DND-41 (cell line): ENCODE results near the gene SEC63.

Source experiments
- ATAC-seq: fragments of 200-7000 bp; cut with Tn5 transposase; 3 replicates; pipeline ENCODE4 v1.9.1; 2021; ENCODE audit warnings: low read depth; ENCODE audit not compliant: insufficient read depth
- DNase-seq: peaks from one replicate; pipeline ENCODE4 v3.0.0-alpha.2; 2020
- H2AFZ ChIP-seq: 2 replicates; pipeline ENCODE4 v1.6.0; 2012; ENCODE audit warnings: low read depth, low read length
- H3K27ac ChIP-seq: 2 replicates; pipeline ENCODE4 v1.5.1; 2012; ENCODE audit warnings: low read length, inconsistent platforms
- H3K27me3 ChIP-seq: fragments of 200-600 bp; sonication (generic); 2 replicates; pipeline ENCODE4 v1.6.0; 2012; ENCODE audit warnings: low read length, mild to moderate bottlenecking, inconsistent platforms; ENCODE audit not compliant: insufficient read depth, poor library complexity
- H3K36me3 ChIP-seq: 2 replicates; pipeline ENCODE4 v1.5.1; 2012; ENCODE audit warnings: low read length, inconsistent platforms; ENCODE audit not compliant: insufficient read depth
- H3K4me1 ChIP-seq: 2 replicates; pipeline ENCODE4 v1.5.1; 2012; ENCODE audit warnings: mild to moderate bottlenecking, low read length; ENCODE audit not compliant: insufficient read depth
- H3K4me2 ChIP-seq: 2 replicates; pipeline ENCODE4 v1.6.0; 2012; ENCODE audit warnings: mild to moderate bottlenecking, moderate library complexity, low read length, inconsistent platforms; ENCODE audit not compliant: insufficient read depth
- H3K4me3 ChIP-seq, 2 experiments: fragments of 200-600 bp in 1 of 2; shearing (Covaris generic) in 1 of 2; 2 replicates each; pipeline ENCODE4 v1.5.1; 2012 to 2016; ENCODE audit warnings: inconsistent platforms in 2 of 2, low read length in 2 of 2, mild to moderate bottlenecking in 2 of 2, low read depth in 1 of 2, moderate library complexity in 1 of 2
- H3K79me2 ChIP-seq: 2 replicates; pipeline ENCODE4 v1.6.0; 2012; ENCODE audit warnings: low read length, inconsistent platforms; ENCODE audit not compliant: insufficient read depth
- H3K9ac ChIP-seq: 2 replicates; pipeline ENCODE4 v1.6.0; 2012; ENCODE audit warnings: low read depth, mild to moderate bottlenecking, inconsistent platforms, low read length, moderate library complexity
- H3K9me3 ChIP-seq: 2 replicates; pipeline ENCODE4 v1.5.1; 2012; ENCODE audit warnings: low read length, moderate library complexity, mild to moderate bottlenecking, inconsistent platforms; ENCODE audit not compliant: insufficient read depth, severe bottlenecking
- H4K20me1 ChIP-seq: 2 replicates; pipeline ENCODE4 v1.6.0; 2012; ENCODE audit warnings: low read length; ENCODE audit not compliant: insufficient read depth
- CTCF ChIP-seq: IDR thresholded peaks from 2 replicates; pipeline ENCODE4 v1.5.1; 2012; ENCODE audit warnings: borderline replicate concordance, low read length, moderate library complexity, mild to moderate bottlenecking; ENCODE audit not compliant: poor library complexity, severe bottlenecking; ENCODE audit errors: extremely low read depth
- EZH2 ChIP-seq: IDR thresholded peaks from 3 replicates; pipeline ENCODE4 v1.6.1; 2012; ENCODE audit warnings: borderline replicate concordance, low read depth, mild to moderate bottlenecking, moderate library complexity, low read length, inconsistent platforms; ENCODE audit not compliant: severe bottlenecking

The SEC63 gene

GRCh38 chr6:107840636-107841274, 117.3 kb downstream of the SEC63 start:
- no peak overlapping the region for H3K4me3 ChIP-seq

GRCh38 chr6:107833136-107833535, 124.9 kb downstream of the SEC63 start:
- Histone ChIP-seq H3K27ac (no peak overlapping the region), H3K27me3 (peaks cover 3% of the 10 kb centered on the region), H2AFZ (no peak overlapping the region), H4K20me1 (no peaks in the 10 kb centered on the region), H3K4me2 (no peak overlapping the region), H3K9me3 (no peaks in the 10 kb centered on the region), H3K9ac (no peak overlapping the region), H3K4me3 (no peak overlapping the region), H3K79me2 (no peaks in the 10 kb centered on the region), H3K36me3 (no peaks in the 10 kb centered on the region), H3K4me1 (no peaks in the 10 kb centered on the region)
- DNase-seq = no peak
- TF ChIP-seq CTCF = no peak
- no peak for TF ChIP-seq EZH2
- no peak for ATAC-seq

More at GRCh38 chr6:107840636-107841274, 117.3 kb downstream of the SEC63 start:
- DNase-seq (no peak), ATAC-seq (no peak)
- TF ChIP-seq CTCF = no peak
- TF ChIP-seq EZH2 = no peak
- no peaks in the 10 kb centered on the region for H3K4me1 ChIP-seq
- H4K20me1 ChIP-seq = no peaks in the 10 kb centered on the region
- H3K27me3 ChIP-seq = peaks cover 3% of the 10 kb centered on the region
- no peaks in the 10 kb centered on the region for H3K36me3 ChIP-seq
- no peak overlapping the region for H3K4me2 ChIP-seq
- no peak overlapping the region for H3K27ac ChIP-seq
- no peak overlapping the region for H2AFZ ChIP-seq
- no peaks in the 10 kb centered on the region for H3K9me3 ChIP-seq
- no peak overlapping the region for H3K9ac ChIP-seq
- no peaks in the 10 kb centered on the region for H3K79me2 ChIP-seq

GRCh38 chr6:107832151-107833056, 125.6 kb downstream of the SEC63 start:
- Histone ChIP-seq H3K4me3 (no peak overlapping the region), H4K20me1 (no peaks in the 10 kb centered on the region), H3K9me3 (no peaks in the 10 kb centered on the region), H3K27ac (no peak overlapping the region), H2AFZ (no peak overlapping the region), H3K27me3 (peaks cover 3% of the 10 kb centered on the region), H3K36me3 (no peaks in the 10 kb centered on the region), H3K4me2 (no peak overlapping the region), H3K79me2 (no peaks in the 10 kb centered on the region), H3K4me1 (no peaks in the 10 kb centered on the region), H3K9ac (no peak overlapping the region)
- DNase-seq = no peak
- no peak for ATAC-seq
- no peak for TF ChIP-seq EZH2
- no peak for TF ChIP-seq CTCF
